Body of pancreas (tissue), 4 donors: ENCODE data around the gene PLS1. TPM values are rescaled to one million over a fixed set of nuclear protein-coding genes. Genes with fewer than 3 reads are reported as not detected.

ENCODE experiments used
- ATAC-seq: fragments of 150-250 bp; one replicate; pipeline ENCODE4 v1.9.1; 2016
- DNase-seq, 4 donors: peaks; one replicate each; pipeline ENCODE4 v3.0.0-alpha.2; 2019
- H3K27ac ChIP-seq, 4 donors: fragments of 200-600 bp; sonication (generic); 1 replicate in 3 of 4; 2 replicates in 1 of 4; pipeline versions ENCODE4 v1.5.1 to v1.6.1; 2016 to 2019; ENCODE audit warnings: mild to moderate bottlenecking in 1 of 4, mixed read lengths in 1 of 4, moderate library complexity in 1 of 4
- H3K27me3 ChIP-seq, 2 donors: fragments of 200-600 bp; sonication (generic); one replicate each; pipeline ENCODE4 v1.6.0; 2016; ENCODE audit warnings: mild to moderate bottlenecking in 1 of 2
- H3K36me3 ChIP-seq, 2 donors: fragments of 200-600 bp; sonication (generic); replicated peaks in 1 of 2; 2 replicates each; pipeline ENCODE4 v1.5.1; 2016; ENCODE audit warnings: low read depth in 2 of 2; ENCODE audit not compliant: insufficient read depth in 1 of 2
- H3K4me1 ChIP-seq: fragments of 200-600 bp; sonication (generic); one replicate; pipeline ENCODE4 v1.6.0; 2016
- H3K4me3 ChIP-seq, 2 donors: fragments of 200-600 bp; sonication (generic); 1 replicate in 1 of 2; 2 replicates in 1 of 2; pipeline ENCODE4 v1.5.1; 2016 to 2019
- H3K9me3 ChIP-seq, 3 donors: fragments of 200-600 bp; sonication (generic); 1 replicate in 2 of 3; 2 replicates in 1 of 3; pipeline ENCODE4 v1.5.1; 2016
- CTCF ChIP-seq, 7 experiments: fragments of 450-650 bp in 4 of 7; fragments of 200-600 bp in 3 of 7; sonication (generic) in 3 of 7; IDR thresholded peaks; one replicate each; pipeline ENCODE4 v1.5.1; 2016 to 2019; ENCODE audit warnings: antibody characterized with exemption in 7 of 7
- POLR2A ChIP-seq, 3 donors: fragments of 450-650 bp; IDR thresholded peaks; one replicate each; pipeline ENCODE4 v1.6.1; 2016; ENCODE audit warnings: antibody characterized with exemption in 3 of 3, mild to moderate bottlenecking in 2 of 3
- WGBS, 2 donors: methylation state at CpG; one replicate each; pipeline ENCODE4 v1.1.5; 2017; 5-methylcytosine and 5-hydroxymethylcytosine counted together
- intact Hi-C: fragments of 100-400 bp; cut with DNase I; formaldehyde crosslinking; loops from one replicate; pipeline ENCODE4 v1.15.1; 2023
- small RNA-seq: library from RNA; depleted of rRNA; stranded (forward); fragments of <200 nt; gene quantifications from one replicate; pipeline ENCODE3, GENCODE V24; 2016
- total RNA-seq, 2 donors: library from RNA; depleted of rRNA; stranded (reverse); fragments of >200 nt; gene quantifications; one replicate each; pipeline ENCODE4 v1.1.0, GENCODE V29; 2016

PLS1 gene
- total RNA-seq, 2 donors from 2014 or later, result 6.3 to 21.8 TPM

- ATAC-seq (no peak), DNase-seq (no peak)
- Histone ChIP-seq H3K27ac (no peak overlapping the region), H3K4me1 (no peaks in the 10 kb centered on the region), H3K36me3 (no peaks in the 10 kb centered on the region), H3K9me3 (no peaks in the 10 kb centered on the region), H3K27me3 (no peaks in the 10 kb centered on the region), H3K4me3 (no peak overlapping the region)
- intact Hi-C loops, result no loop called here
- WGBS, 2 donors, result 86 to 88% methylated on average over 1 of the region's 1 CpG
- TF ChIP-seq POLR2A (IDR thresholded peaks at IDR 0.05) (no peak), CTCF (IDR thresholded peaks at IDR 0.05) (no peak)
Measured at GRCh38 chr3:142754494-142754893, 158.3 kb downstream of the PLS1 start.

Small RNA genes within 50 kb of the gene (small RNA-seq; reads per million reads assigned to genes)
- not detected for gene RNA5SP143

Other genes with a start within 250 kb of the PLS1 start
- 10 to 100 TPM; 20.5 to 37.2 TPM for gene XRN1, start 148.4 kb upstream of the PLS1 start, total RNA-seq
- 10 to 100 TPM; 18.2 to 18.8 TPM for gene ATR, start 17.7 kb upstream of the PLS1 start, total RNA-seq
- 1 to 10 TPM; 6.9 to 7.5 TPM for gene TRPC1, start 127.6 kb downstream of the PLS1 start, total RNA-seq